GM21423 (cell line): ENCODE measurements around the gene HDGFL3.
A peak's percentile ranks its signal among the peaks of the same experiment; 100 is the strongest.
"Not testable (repeated sequence)": the region's sequence is repeated elsewhere in the genome, so short reads cannot be mapped to it uniquely, and the experiment has no call there.

Experiments
- ATAC-seq: cut with Tn5 transposase; IDR thresholded peaks from one replicate; pipeline ENCODE4 v1.9.1; 2021; ENCODE audit warnings: mild to moderate bottlenecking, moderate library complexity; ENCODE audit not compliant: unreplicated experiment

HDGFL3 gene

GRCh38 chr15:83207660-83208366, at the start of gene HDGFL3:
Gene HDGFL3 (minus strand): TSS chr15:83207823. CDS start chr15:83207414, 409 bp downstream.
- peak; percentile 37 for ATAC-seq

DNA sequence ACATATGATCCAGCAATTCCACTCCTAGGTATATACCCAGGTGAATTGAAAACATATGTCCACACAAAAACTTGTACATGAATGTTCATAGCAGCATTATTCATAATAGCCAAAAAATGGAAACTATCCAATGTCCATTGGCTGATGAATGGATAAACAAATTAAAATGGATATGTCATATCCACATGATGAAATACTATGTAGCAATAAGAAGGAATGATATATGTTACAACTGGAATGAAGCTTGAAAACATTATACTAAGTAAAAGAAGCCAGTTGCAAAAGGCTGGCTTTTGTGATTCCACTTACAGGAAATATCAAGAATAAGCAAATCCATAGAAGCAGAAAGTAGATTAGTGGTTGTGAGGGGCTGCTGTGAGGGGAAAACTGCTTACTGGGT, 43.2 kb upstream of the HDGFL3 start:
- ATAC-seq = no peak

DNA sequence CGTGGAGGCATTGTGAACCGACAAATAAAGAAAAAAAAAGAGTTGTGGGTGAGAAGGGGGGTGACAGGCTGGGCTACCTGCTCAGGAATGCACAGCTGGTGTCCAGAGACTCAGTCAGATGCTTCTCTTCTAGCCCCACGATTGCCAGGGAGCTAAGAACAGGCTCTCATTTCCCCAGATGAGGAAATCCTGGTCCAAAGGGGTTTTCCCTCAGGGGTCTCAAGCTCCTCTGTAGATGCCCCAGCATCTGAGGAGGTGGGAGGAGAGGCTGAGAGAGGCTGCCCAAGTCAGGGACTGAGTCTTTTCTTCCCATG, 41.4 kb upstream of the HDGFL3 start:
- no peak for ATAC-seq

GRCh38 chr15:83248151-83249029, 40.8 kb upstream of the HDGFL3 start:
- ATAC-seq = no peak

- no peak for ATAC-seq
These were observed 36.0 kb upstream of the HDGFL3 start for GRCh38 chr15:83243634-83244033.

DNA sequence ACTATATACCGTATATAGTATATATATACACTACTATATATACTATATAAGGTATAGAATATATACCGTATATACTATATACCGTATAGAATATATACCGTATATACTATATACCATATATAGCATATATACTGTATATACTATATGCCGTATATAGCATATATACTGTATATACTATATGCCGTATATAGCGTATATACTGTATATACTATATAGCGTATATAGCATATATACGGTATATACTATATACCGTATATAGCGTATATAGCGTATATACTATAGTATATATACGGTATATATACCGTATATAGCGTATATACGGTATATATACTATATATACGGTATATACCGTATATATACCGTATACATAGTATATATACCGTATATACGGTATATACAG, 22.6 kb upstream of the HDGFL3 start:
- ATAC-seq = no peak

- no peak for ATAC-seq
These were observed 17.8 kb upstream of the HDGFL3 start for GRCh38 chr15:83225449-83225848.

- ATAC-seq = not testable (repeated sequence)
These were observed 14.2 kb upstream of the HDGFL3 start for GRCh38 chr15:83221781-83222180.

GRCh38 chr15:83219026-83219425, 11.4 kb upstream of the HDGFL3 start:
- no peak for ATAC-seq

DNA sequence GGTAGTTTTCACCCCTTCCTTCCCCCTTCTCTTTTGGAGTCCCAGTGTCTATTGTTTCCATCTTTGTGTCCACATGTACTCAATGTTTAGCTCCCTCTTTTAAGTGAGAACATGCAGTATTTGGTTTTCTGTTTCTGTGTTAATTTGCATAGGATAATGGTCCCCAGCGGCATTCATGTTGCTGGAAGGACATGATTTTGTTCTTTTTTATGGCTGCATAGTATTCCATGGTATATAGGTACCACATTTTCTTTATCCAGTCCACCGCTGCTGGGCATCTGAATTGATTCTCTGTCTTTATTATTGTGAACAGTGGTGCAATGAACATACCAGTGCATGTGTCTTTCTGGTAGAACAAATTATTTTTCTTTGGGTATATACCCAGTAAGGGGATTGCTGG, 7.7 kb upstream of the HDGFL3 start:
- no peak for ATAC-seq

- no peak for ATAC-seq
These were observed 3.0 kb upstream of the HDGFL3 start for GRCh38 chr15:83210619-83211018.

- ATAC-seq = no peak
These were observed 1.7 kb upstream of the HDGFL3 start for GRCh38 chr15:83209333-83209732.

- ATAC-seq = no peak
These were observed 691 bp upstream of the HDGFL3 start for GRCh38 chr15:83208367-83208661.

- ATAC-seq = peak; percentile 21
These were observed 489 bp downstream of the HDGFL3 start for GRCh38 chr15:83207009-83207659.

DNA sequence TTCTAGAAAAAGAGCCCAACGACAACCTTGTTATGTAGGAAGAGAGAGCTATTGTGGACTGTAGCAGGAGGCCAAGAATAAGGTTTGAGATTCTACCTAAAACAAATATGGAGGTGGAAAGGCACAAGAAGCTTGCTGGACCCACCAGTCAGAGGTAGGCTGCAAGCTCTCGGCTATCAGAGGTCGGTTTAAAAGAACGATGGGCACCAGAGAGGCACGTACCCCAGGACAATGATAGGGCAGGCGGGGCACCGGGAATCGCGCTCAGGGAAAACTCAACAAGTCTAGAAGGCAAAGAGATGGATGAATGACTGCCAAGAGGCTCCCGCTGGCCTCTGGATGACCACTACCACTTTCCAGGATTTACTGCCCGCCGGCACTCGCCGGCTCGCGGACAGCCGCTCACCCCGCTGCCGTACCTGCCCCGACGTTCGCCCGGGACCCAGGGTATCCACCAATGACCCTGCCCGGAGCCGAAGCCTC, 1.1 kb downstream of the HDGFL3 start:
- no peak for ATAC-seq

DNA sequence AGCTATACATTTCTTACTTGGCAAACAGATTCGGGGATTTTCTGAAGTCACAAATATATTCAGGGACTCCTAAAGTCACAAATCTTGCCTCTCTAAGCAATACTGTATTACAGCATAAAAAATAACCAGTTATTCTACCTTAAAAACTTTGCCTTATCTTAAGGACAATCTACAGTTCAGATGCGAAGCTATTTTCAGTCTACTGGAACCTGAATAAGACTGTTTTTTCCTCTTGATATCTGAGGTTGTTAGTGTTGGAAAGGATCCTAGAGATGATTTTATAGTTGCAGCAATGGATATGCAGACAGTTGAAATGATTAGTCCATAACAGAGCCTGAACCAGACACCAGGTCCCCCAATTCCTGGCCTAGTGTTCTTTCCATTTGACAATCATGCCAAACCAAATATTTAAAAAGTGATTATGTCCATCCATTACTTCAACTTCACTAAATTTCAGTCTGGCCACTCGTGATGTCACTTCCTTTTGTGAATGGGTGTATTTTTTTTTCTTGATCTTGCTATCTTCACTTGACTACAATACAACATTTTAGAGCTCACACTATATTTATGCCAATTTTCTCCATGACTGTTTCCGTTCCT, 1.8 kb downstream of the HDGFL3 start:
- ATAC-seq = no peak

GRCh38 chr15:83204697-83205096, 2.9 kb downstream of the HDGFL3 start:
- ATAC-seq = no peak

- no peak for ATAC-seq
These were observed 4.1 kb downstream of the HDGFL3 start for GRCh38 chr15:83203543-83203942.

DNA sequence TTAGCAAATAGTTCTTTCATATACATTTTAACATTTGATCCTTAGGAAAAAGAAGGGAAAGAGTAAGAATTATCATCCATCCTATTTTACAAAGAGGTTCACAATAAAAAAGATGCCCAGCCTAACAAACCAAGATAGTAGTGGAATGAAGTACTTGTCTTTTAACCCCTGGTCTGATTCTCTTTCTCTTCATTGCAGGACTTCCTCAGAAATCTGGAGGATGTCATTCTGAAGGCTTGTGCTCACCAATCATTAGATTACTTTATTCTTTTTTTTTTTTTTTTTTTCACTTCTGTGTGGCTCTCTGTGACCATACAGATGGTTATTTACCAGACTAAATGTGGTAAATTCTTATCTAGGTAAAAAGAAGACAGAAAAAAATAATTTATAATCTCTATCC, 7.0 kb downstream of the HDGFL3 start:
- no peak for ATAC-seq

DNA sequence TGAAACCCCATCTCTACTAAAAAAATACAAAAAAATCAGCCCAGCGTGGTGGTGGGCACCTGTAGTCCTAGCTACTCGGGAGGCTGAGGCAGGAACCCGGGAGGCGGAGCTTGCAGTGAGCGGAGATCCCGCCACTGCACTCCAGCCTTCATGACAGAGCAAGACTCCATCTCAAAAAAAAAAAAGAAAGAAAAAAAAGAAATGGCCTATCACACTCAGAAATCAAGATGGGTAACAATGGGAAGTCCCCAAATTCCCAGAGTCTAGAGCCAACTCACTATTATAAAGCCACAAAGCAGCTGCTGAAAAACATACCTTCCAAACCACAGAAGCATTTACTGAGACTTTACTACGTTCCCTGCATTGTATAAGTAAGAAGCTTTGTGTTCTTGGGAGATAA, 7.5 kb downstream of the HDGFL3 start:
- no peak for ATAC-seq

GRCh38 chr15:83199288-83199687, 8.3 kb downstream of the HDGFL3 start:
- ATAC-seq = peak; percentile 87

DNA sequence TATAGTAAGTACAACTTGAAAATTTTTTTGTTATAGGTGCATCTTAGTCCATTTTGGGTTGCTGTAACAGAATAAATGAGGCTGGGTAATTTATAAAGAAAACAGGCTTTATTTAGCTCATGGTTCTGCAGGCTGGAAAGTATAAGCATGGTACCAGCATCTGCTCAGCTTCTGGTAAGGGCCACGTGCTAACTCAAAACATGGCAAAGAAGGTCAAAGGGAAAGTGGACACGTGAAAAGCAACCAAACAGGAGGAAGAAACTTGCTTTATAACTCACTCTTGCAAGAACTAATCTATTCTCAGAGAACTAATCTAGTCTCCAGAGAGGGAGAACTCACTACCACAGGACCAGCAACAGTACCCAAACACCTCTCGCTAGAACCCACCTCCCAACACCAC, 9.1 kb downstream of the HDGFL3 start:
- ATAC-seq = no peak
